IPS-18c (cell line): Measurements from ENCODE around the gene MLF1.
"Not testable (repeated sequence)": the region's sequence is repeated elsewhere in the genome, so short reads cannot be mapped to it uniquely, and the experiment has no call there.

Source experiments
- H3K4me3 ChIP-seq: 2 replicates; pipeline ENCODE4 v1.7.0; 2013; ENCODE audit warnings: low read depth, mild to moderate bottlenecking, low read length, moderate library complexity; ENCODE audit not compliant: insufficient read depth
- H3K9me3 ChIP-seq: one replicate; pipeline ENCODE4 v1.6.1; 2013; ENCODE audit warnings: mild to moderate bottlenecking, low read length, moderate library complexity; ENCODE audit not compliant: control insufficient read depth, insufficient read depth

The MLF1 gene

GRCh38 chr3:158570999-158571702 lies at the start of gene MLF1:
Gene MLF1 (plus strand): TSS chr3:158571194. CDS start chr3:158571301, 107 bp downstream.
- H3K9me3 ChIP-seq = no peaks in the 10 kb centered on the region
- peak within 1 kb of the TSS; percentile 45 for H3K4me3 ChIP-seq

- H3K9me3 ChIP-seq = peaks cover 3% of the 10 kb centered on the region
- no peak overlapping the region for H3K4me3 ChIP-seq
Observed at GRCh38 chr3:158522221-158523136, 48.5 kb upstream of the MLF1 start.

- H3K4me3 ChIP-seq = no peak overlapping the region
- no peaks in the 10 kb centered on the region for H3K9me3 ChIP-seq
Observed at GRCh38 chr3:158528076-158528674, 42.8 kb upstream of the MLF1 start.

GRCh38 chr3:158531334-158531733 lies 39.7 kb upstream of the MLF1 start:
- no peaks in the 10 kb centered on the region for H3K9me3 ChIP-seq
- no peak overlapping the region for H3K4me3 ChIP-seq

GRCh38 chr3:158532099-158532734 lies 38.8 kb upstream of the MLF1 start:
- H3K9me3 ChIP-seq = no peaks in the 10 kb centered on the region
- H3K4me3 ChIP-seq = no peak overlapping the region

GRCh38 chr3:158535918-158536317 lies 35.1 kb upstream of the MLF1 start:
- H3K9me3 ChIP-seq = no peaks in the 10 kb centered on the region

GRCh38 chr3:158539414-158540014 lies 31.5 kb upstream of the MLF1 start:
- Histone ChIP-seq H3K9me3 (no peaks in the 10 kb centered on the region), H3K4me3 (no peak overlapping the region)

More at GRCh38 chr3:158535918-158536317, 35.1 kb upstream of the MLF1 start:
- H3K4me3 ChIP-seq = no peak overlapping the region

- H3K9me3 ChIP-seq = no peaks in the 10 kb centered on the region
- H3K4me3 ChIP-seq = no peak overlapping the region
Observed at GRCh38 chr3:158540066-158540465, 30.9 kb upstream of the MLF1 start.

GRCh38 chr3:158548691-158549090 lies 22.3 kb upstream of the MLF1 start:
- no peak overlapping the region for H3K4me3 ChIP-seq
- no peaks in the 10 kb centered on the region for H3K9me3 ChIP-seq

- not testable (repeated sequence) for H3K9me3 ChIP-seq, H3K4me3 ChIP-seq
Observed at GRCh38 chr3:158549938-158550337, 21.1 kb upstream of the MLF1 start.

- Histone ChIP-seq H3K9me3 (no peaks in the 10 kb centered on the region), H3K4me3 (no peak overlapping the region)
Observed at GRCh38 chr3:158552124-158552523, 18.9 kb upstream of the MLF1 start.

GRCh38 chr3:158559504-158559903 lies 11.5 kb upstream of the MLF1 start:
- H3K9me3 ChIP-seq = no peaks in the 10 kb centered on the region
- H3K4me3 ChIP-seq = no peak overlapping the region

- H3K9me3 ChIP-seq = no peaks in the 10 kb centered on the region
Observed at GRCh38 chr3:158560979-158561378, 10.0 kb upstream of the MLF1 start.

GRCh38 chr3:158562674-158563073 lies 8.3 kb upstream of the MLF1 start:
- H3K9me3 ChIP-seq = no peaks in the 10 kb centered on the region
- H3K4me3 ChIP-seq = no peak overlapping the region

More at GRCh38 chr3:158560979-158561378, 10.0 kb upstream of the MLF1 start:
- no peak overlapping the region for H3K4me3 ChIP-seq

- no peak overlapping the region for H3K4me3 ChIP-seq
- no peaks in the 10 kb centered on the region for H3K9me3 ChIP-seq
Observed at GRCh38 chr3:158563076-158563475, 7.9 kb upstream of the MLF1 start.

GRCh38 chr3:158565076-158565475 lies 5.9 kb upstream of the MLF1 start:
- Histone ChIP-seq H3K4me3 (no peak overlapping the region), H3K9me3 (no peaks in the 10 kb centered on the region)

- Histone ChIP-seq H3K4me3 (no peak overlapping the region), H3K9me3 (no peaks in the 10 kb centered on the region)
Observed at GRCh38 chr3:158568784-158569183, 2.2 kb upstream of the MLF1 start.
